AG08395 (cell line): ENCODE results near the gene GNA15.
A peak's percentile ranks its signal among the peaks of the same experiment; 100 is the strongest.

ENCODE experiments used
- DNase-seq: peaks from one replicate; pipeline ENCODE4 v3.0.0; 2012; ENCODE audit warnings: mixed read lengths, low spot score

Gene GNA15

DNA sequence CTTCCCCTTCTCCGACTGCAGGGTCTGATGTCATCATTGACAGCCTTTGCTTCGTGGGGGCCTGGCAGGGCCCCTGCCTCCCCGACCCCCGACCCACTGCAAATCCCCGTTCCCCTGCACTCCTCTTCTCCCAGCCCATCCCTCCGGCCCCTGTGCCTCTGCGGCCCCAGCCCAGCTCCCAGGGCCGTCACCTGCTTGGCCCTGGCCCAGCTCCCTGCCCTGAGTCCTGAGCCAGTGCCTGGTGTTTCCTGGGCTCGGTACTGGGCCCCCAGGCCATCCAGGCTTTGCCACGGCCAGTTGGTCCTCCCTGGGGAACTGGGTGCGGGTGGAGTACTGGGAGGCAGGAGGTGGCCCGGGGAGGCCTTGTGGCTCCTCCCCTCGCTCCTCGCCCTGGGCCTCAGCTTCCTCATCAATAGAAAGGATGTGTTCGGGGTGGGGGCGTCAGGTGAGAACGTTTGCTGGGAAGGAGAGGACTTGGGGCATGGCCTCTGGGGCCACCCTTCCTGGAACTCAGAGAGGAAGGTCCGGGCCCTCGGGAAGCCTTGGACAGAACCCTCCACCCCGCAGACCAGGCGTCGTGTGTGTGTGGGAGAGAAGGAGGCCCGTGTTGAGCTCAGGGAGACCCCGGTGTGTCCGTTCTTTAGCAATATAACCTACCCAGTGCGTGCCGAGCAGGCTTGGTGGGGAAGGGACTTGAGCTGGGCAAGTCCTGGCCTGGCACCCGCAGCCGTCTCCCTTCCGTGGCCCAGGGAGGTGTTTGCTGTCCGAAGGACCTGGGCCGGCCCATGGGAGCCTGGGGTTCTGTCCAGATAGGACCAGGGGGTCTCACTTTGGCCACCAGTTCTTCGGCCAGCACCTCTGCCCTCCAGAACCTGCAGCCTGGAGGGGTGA is 72.7 kb downstream of the GNA15 start:
- DNase-seq = no peak

DNA sequence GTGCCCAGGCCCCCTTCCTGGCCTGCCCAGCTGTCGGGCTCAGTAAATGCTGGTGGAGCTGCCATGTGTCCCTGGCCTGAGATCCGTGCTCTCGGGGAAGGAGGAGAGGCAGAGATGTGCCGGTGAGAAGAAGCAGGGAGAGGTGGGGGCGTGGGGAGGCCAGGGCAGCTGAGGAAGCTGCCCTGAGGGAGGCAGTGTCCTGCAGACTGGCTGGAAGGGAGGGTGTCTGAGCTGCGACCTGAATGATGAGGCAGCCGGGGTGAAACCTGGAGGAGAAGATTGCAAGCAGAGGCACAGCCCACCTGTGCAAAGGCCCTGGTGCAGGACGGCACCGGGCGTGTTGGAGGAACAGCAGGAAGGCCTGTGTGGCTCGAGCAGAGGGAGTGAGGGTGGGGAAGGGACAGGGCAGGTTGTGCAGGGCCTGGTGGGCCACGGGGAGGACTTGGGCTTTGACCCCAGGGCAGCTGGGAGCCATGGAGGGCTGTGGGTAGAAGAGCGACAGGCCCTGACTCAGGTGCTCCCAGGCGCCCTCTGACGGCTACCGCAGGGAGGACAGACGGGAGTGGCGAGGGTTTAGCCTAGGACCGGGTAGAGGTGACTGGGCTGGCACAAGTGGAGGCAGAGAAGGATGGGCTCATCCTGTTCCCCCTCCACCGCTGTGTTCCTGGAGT is 74.6 kb downstream of the GNA15 start:
- DNase-seq = peak; percentile 74

DNA sequence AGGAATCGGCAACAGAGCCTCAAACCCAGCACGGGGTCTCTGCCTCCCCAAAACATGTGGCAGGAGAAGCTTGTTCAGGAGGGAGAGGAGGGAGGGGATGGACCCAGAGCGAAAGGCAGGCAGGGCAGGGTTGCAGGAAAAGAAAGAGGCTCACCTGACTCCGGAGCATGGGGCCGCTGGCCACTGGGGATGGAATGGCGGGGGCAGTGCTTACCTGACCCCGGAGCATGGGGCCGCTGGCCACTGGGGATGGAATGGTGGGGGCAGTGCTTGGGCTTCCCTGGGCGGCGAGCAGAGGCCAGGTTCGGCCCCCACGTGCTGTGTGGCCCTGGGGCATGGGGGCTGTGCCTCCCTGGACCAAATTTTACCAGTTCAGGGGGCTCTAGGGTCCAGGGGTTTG is 75.4 kb downstream of the GNA15 start:
- no peak for DNase-seq

- no peak for DNase-seq
Observed at GRCh38 chr19:3213159-3213558, 77.3 kb downstream of the GNA15 start.
